Measurements from ENCODE around the gene KCTD13. TPM values are rescaled to one million over a fixed set of nuclear protein-coding genes. Genes with fewer than 3 reads are reported as not detected.

Gene KCTD13
- total and polyA plus RNA-seq, 2 of the 8 experiments (the other 6 are each of a cell fraction or from before 2014, with no cell fraction given) = 9.2 to 10.8 TPM

- H2BK20ac ChIP-seq (ENCODE audit: low read length) = no peak overlapping the region
- H3K27me3 ChIP-seq (replicated peaks in 1 of 4; ENCODE audit: control insufficient read depth in 3 of 4, extremely low read depth in 1 of 4, insufficient read depth in 3 of 4, low read length in 3 of 4) = no peaks in the 10 kb centered on the region
- no peak overlapping the region for H3K27ac ChIP-seq (ENCODE audit: low read depth, low read length)
- H2BK12ac ChIP-seq (ENCODE audit: low read depth, low read length) = no peak overlapping the region; the same call in 1 of the 2 replicates
- ChIA-PET POLR2A (ENCODE audit: partially characterized antibody) (interaction anchor here (0.6 to 6.4 kb wide), 9 partner anchors 10 to 82 kb away, joined by 3 to 52 read pairs (median 5); partner anchors contain the start of genes ASPHD1, KCTD13, SEZ6L2 and TAOK2), CTCF (ENCODE audit: partially characterized antibody) (interaction anchor here (0.8 to 2.4 kb wide), 14 partner anchors 9 to 121 kb away, joined by 3 to 14 read pairs (median 3); partner anchors contain the start of genes ASPHD1, KCTD13 and MVP)
- FAIRE-seq (no peak), DNase-seq (ENCODE audit: low read depth in 1 of 2, low spot score in 2 of 2) (peak in 1 of 2 experiments; percentile 52)
- H2BK5ac ChIP-seq (ENCODE audit: low read depth, low read length) = no peak overlapping the region
- H4K91ac ChIP-seq (replicated peaks; ENCODE audit: insufficient read length, low read length) = no peak overlapping the region
- no peak overlapping the region for H2AK5ac ChIP-seq (ENCODE audit: low read depth, low read length)
- TF ChIP-seq BCL11A (IDR thresholded peaks at IDR 0.05; ENCODE audit: low read depth in 2 of 2, low read length in 2 of 2) = no peak
- no peak for TF ChIP-seq GTF2F1 (IDR thresholded peaks at IDR 0.05; ENCODE audit: borderline replicate concordance, low read depth, low read length)
- no peaks in the 10 kb centered on the region for H3K9me3 ChIP-seq (ENCODE audit: insufficient read depth in 2 of 2, low read depth in 1 of 2, low read length in 1 of 2)
- peak overlapping the region; percentile 86 for H4K8ac ChIP-seq (ENCODE audit: extremely low read depth, insufficient read depth, low read length)
- no peak overlapping the region for H2BK120ac ChIP-seq (replicated peaks; ENCODE audit: low read depth, low read length)
- no peaks in the 10 kb centered on the region for H3K79me2 ChIP-seq (ENCODE audit: control insufficient read depth in 1 of 2, insufficient read depth in 2 of 2, low read length in 2 of 2)
- 91% methylated on average over 15 of the region's 15 CpGs; no CpG with 5 or more reads in 1 of the 2 experiments for WGBS, 2 experiments (ENCODE audit: extremely low coverage in 1 of 2, insufficient coverage in 1 of 2, insufficient read length in 1 of 2, insufficient replicate concordance in 2 of 2, low coverage in 1 of 2, low lambda C conversion rate in 2 of 2, missing lambda C conversion rate in 1 of 2)
- H2AFZ ChIP-seq (ENCODE audit: low read length) = no peak overlapping the region
- H4K20me1 ChIP-seq (replicated peaks in 1 of 2; ENCODE audit: control insufficient read depth in 1 of 2, insufficient read depth in 2 of 2, low read length in 2 of 2) = peaks cover 0 to 5% of the 10 kb centered on the region in 2 experiments
- no peak overlapping the region for H2BK15ac ChIP-seq (ENCODE audit: low read length)
- peaks cover 0 to 6% (median 2%) of the 10 kb centered on the region in 4 experiments; a peak in 3 of 7 replicates for H3K4me1 ChIP-seq (replicated peaks in 1 of 4; ENCODE audit: control insufficient read depth in 3 of 4, insufficient read depth in 4 of 4, low read length in 3 of 4)
- H3K79me1 ChIP-seq (ENCODE audit: low read depth, low read length) = no peaks in the 10 kb centered on the region
- no peaks in the 10 kb centered on the region; a peak in 2 of 8 replicates for H3K36me3 ChIP-seq (ENCODE audit: control insufficient read depth in 2 of 4, insufficient read depth in 4 of 4, low read length in 3 of 4)
- H3K18ac ChIP-seq (ENCODE audit: extremely low read depth, low read length) = no peak overlapping the region; the same call in 1 of the 2 replicates
- H4K5ac ChIP-seq (ENCODE audit: insufficient read length, low read depth, low read length) = no peak overlapping the region
- no peak overlapping the region for H3K4ac ChIP-seq (replicated peaks; ENCODE audit: insufficient read length, low read depth, low read length)
- no peak overlapping the region for H3K14ac ChIP-seq (ENCODE audit: insufficient read length)
- no peaks in the 10 kb centered on the region for H3K23me2 ChIP-seq (ENCODE audit: low read depth, low read length)
- no peak overlapping the region for H3K4me2 ChIP-seq (ENCODE audit: insufficient read depth in 1 of 2, low read depth in 2 of 2, low read length in 2 of 2)
- no peak overlapping the region for H3K9ac ChIP-seq (replicated peaks in 1 of 4; ENCODE audit: extremely low read depth in 1 of 4, low read depth in 3 of 4, low read length in 3 of 4)
- no peak overlapping the region for H3K4me3 ChIP-seq (ENCODE audit: extremely low read depth in 1 of 4, insufficient read depth in 2 of 4, low read depth in 3 of 4, low read length in 4 of 4)
- no peak overlapping the region for H3K56ac ChIP-seq (replicated peaks; ENCODE audit: insufficient read length, low read depth, low read length)
- no peak overlapping the region for H3K23ac ChIP-seq (ENCODE audit: insufficient read length)
Observed at GRCh38 chr16:29911676-29912010, 14.4 kb downstream of the KCTD13 start.

All from H1 (cell line).